Thoracic aorta (tissue), 2 donors: ENCODE measurements around the gene IGSF8. TPM values are rescaled to one million over a fixed set of nuclear protein-coding genes. Genes with fewer than 3 reads are reported as not detected.

Experiments
- ATAC-seq: fragments of 150-250 bp; one replicate; pipeline ENCODE4 v1.8.0; 2017; ENCODE audit warnings: low read depth; ENCODE audit not compliant: insufficient number of reproducible peaks, low FRiP score
- DNase-seq: peaks from one replicate; pipeline ENCODE4 v3.0.0-alpha.2; 2020; ENCODE audit warnings: low spot score
- H3K27ac ChIP-seq, 2 donors: fragments of 200-600 bp; sonication (generic); 1 replicate in 1 of 2; 2 replicates in 1 of 2; pipeline ENCODE4 v1.5.1; 2016; ENCODE audit warnings: mild to moderate bottlenecking in 2 of 2, moderate library complexity in 2 of 2
- H3K27me3 ChIP-seq: fragments of 200-600 bp; sonication (generic); replicated peaks from 2 replicates; pipeline ENCODE4 v1.6.0; 2016; ENCODE audit warnings: mild to moderate bottlenecking; ENCODE audit not compliant: insufficient read depth
- H3K36me3 ChIP-seq: fragments of 200-600 bp; sonication (generic); one replicate; pipeline ENCODE4 v1.5.1; 2016
- H3K4me1 ChIP-seq, 2 donors: fragments of 200-600 bp; sonication (generic); 1 replicate in 1 of 2; 2 replicates in 1 of 2; pipeline versions ENCODE4 v1.5.1 to v1.6.0; 2016; ENCODE audit warnings: low read depth in 2 of 2, mild to moderate bottlenecking in 1 of 2; ENCODE audit not compliant: control insufficient read depth in 1 of 2
- H3K4me3 ChIP-seq: fragments of 200-600 bp; sonication (generic); 2 replicates; pipeline ENCODE4 v1.5.1; 2016; ENCODE audit warnings: mild to moderate bottlenecking
- H3K9me3 ChIP-seq: fragments of 200-600 bp; sonication (generic); 2 replicates; pipeline ENCODE4 v1.5.1; 2016
- total RNA-seq, 2 donors: library from RNA; depleted of rRNA; stranded (reverse); fragments of >200 nt; gene quantifications; one replicate each; pipeline versions ENCODE4 v1.1.0 to v1.2.3, GENCODE V29; 2016
- TF ChIP-seq, protein P1 (sequence below): fragments of 200-600 bp; sonication (generic); IDR thresholded peaks from one replicate; pipeline ENCODE4 v1.5.1; 2019; ENCODE audit warnings: antibody characterized with exemption

Gene IGSF8
- total RNA-seq, 2 donors from 2014 or later: 29.6 to 40.8 TPM

DNA sequence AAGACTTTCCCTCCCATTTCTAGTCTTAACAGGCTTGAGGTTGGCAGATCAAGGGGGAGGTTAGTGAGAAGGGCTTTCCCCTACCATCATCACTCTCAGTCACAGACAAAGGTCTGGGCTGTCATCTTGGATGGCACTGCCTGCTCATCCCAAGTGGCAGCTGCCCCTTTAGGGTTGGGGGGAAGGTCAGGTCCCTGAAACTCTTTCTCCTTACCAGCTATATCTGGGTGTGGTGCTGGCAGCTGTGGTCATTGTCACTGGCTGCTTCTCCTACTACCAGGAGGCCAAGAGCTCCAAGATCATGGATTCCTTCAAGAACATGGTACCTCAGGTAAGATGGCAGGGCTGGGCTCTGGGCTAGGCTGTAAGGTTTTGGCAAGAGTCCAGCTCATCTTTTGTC is 25.3 kb upstream of the IGSF8 start:
- no peaks in the 10 kb centered on the region for H3K27me3 ChIP-seq
- TF ChIP-seq, protein P1, sequence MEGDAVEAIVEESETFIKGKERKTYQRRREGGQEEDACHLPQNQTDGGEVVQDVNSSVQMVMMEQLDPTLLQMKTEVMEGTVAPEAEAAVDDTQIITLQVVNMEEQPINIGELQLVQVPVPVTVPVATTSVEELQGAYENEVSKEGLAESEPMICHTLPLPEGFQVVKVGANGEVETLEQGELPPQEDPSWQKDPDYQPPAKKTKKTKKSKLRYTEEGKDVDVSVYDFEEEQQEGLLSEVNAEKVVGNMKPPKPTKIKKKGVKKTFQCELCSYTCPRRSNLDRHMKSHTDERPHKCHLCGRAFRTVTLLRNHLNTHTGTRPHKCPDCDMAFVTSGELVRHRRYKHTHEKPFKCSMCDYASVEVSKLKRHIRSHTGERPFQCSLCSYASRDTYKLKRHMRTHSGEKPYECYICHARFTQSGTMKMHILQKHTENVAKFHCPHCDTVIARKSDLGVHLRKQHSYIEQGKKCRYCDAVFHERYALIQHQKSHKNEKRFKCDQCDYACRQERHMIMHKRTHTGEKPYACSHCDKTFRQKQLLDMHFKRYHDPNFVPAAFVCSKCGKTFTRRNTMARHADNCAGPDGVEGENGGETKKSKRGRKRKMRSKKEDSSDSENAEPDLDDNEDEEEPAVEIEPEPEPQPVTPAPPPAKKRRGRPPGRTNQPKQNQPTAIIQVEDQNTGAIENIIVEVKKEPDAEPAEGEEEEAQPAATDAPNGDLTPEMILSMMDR: no peak
- H3K4me3 ChIP-seq: no peak overlapping the region
- peak overlapping the region; percentile 38 to 67 for H3K27ac ChIP-seq
- no peaks in the 10 kb centered on the region for H3K9me3 ChIP-seq
- peaks cover 60% of the 10 kb centered on the region for H3K36me3 ChIP-seq
- H3K4me1 ChIP-seq: peaks cover 29 to 91% of the 10 kb centered on the region in 2 donors
- ATAC-seq: no peak
- DNase-seq: no peak

DNA sequence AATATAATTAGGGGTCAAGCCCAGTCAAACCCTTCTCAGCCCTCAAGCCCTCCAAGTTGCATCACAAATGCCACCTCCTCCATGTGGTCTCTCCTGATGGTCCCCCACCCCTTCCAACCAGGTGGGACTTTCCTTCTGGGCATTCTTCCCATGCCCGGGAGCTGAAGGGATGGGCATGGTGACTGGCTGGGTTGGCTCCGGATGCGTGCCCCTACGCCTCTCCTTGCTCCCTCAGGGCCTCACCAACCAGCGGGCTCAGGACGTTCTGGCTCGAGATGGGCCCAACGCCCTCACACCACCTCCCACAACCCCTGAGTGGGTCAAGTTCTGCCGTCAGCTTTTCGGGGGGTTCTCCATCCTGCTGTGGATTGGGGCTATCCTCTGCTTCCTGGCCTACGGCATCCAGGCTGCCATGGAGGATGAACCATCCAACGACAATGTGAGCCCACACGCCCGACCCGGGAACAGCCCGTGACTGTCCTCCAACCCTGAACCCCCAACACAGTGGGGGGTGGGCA is 24.6 kb upstream of the IGSF8 start:
- TF ChIP-seq, protein P1: no peak
- ATAC-seq: no peak
- H3K27me3 ChIP-seq: no peaks in the 10 kb centered on the region
- H3K9me3 ChIP-seq: no peaks in the 10 kb centered on the region
- H3K4me3 ChIP-seq: no peak overlapping the region
- DNase-seq: no peak
- H3K36me3 ChIP-seq: peaks cover 58% of the 10 kb centered on the region
- peaks cover 36 to 91% of the 10 kb centered on the region in 2 donors for H3K4me1 ChIP-seq
- H3K27ac ChIP-seq: no peak overlapping the region

DNA sequence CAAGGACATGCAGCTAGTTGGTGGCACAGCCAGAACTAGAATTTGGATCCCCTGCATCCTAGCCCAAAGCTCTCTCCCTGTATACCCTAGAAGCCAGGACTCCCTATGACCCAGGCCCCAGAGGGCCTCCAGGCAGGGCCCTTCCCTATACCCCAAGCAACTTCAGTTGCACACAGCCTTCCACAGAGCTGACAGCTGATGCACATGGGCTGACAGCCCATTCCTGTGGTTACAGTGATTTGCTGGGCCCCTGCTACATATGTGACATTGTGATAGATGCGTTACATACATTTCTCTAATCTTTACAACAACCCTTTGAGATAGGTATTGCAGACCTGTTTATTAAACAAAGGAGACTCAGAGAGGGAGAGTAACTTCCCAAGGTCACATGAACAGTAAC is 23.0 kb upstream of the IGSF8 start:
- H3K4me3 ChIP-seq: no peak overlapping the region
- H3K9me3 ChIP-seq: no peaks in the 10 kb centered on the region
- ATAC-seq (no peak), DNase-seq (no peak)
- H3K4me1 ChIP-seq: peaks cover 33 to 89% of the 10 kb centered on the region in 2 donors
- TF ChIP-seq, protein P1: no peak
- H3K27ac ChIP-seq: no peak overlapping the region
- H3K36me3 ChIP-seq: peaks cover 42% of the 10 kb centered on the region
- H3K27me3 ChIP-seq: no peaks in the 10 kb centered on the region

DNA sequence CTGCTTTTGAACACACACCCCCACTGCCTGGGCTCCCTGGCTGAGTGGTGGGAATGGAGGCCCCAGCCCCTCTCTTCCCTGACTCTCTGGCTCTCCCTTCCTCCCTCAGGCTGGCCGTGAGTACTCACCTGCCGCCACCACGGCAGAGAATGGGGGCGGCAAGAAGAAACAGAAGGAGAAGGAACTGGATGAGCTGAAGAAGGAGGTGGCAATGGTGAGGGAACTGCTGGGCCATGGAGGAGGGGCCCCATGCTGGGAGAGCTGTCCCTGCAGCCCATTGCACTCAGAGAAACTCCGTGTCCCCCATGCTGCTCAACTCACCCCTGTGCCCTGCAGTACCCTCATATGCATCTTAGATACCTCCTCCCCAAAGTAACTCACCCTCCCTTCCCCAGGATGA is 22.4 kb upstream of the IGSF8 start:
- Histone ChIP-seq H3K9me3 (no peaks in the 10 kb centered on the region), H3K4me1 (peaks cover 33 to 87% of the 10 kb centered on the region in 2 donors), H3K27ac (no peak overlapping the region), H3K4me3 (no peak overlapping the region), H3K27me3 (no peaks in the 10 kb centered on the region), H3K36me3 (peaks cover 42% of the 10 kb centered on the region)
- ATAC-seq (no peak), DNase-seq (no peak)
- TF ChIP-seq, protein P1: no peak

DNA sequence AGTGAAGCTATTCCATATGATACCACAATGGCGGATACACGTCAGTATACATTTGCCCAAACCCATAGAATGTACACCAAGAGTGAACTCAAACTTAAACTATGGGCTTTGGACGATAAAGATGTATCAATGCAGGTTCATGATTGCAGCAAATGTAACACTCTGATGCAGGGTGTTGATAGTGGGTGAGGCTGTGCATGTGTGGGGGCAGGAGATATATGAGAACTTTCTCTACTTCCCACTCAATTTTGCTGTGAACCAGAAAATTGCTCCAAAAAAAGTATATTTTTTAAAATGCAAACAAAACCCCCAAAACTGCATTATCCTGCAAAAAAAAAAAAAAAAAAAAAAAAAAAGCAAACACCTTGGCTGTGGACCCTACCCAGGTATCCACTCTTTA is 20.5 kb upstream of the IGSF8 start:
- ATAC-seq: no peak
- TF ChIP-seq, protein P1: no peak
- Histone ChIP-seq H3K36me3 (peaks cover 26% of the 10 kb centered on the region), H3K4me1 (peaks cover 30 to 84% of the 10 kb centered on the region in 2 donors), H3K9me3 (no peaks in the 10 kb centered on the region), H3K27me3 (no peaks in the 10 kb centered on the region), H3K4me3 (peak overlapping the region; percentile 79), H3K27ac (peak overlapping the region in 1 of 2 donors; percentile 44)
- DNase-seq: no peak
